Peyer's patch (tissue), 4 donors: Measurements from ENCODE around the gene RNF217.

Experiments
- POLR2A ChIP-seq, 2 donors: fragments of 450-650 bp; IDR thresholded peaks; one replicate each; pipeline ENCODE4 v1.5.1; 2017; ENCODE audit warnings: antibody characterized with exemption in 2 of 2, mild to moderate bottlenecking in 2 of 2, moderate library complexity in 2 of 2
- TF ChIP-seq, protein P1 (sequence below), 6 experiments: fragments of 450-650 bp in 4 of 6; fragments of 200-600 bp in 2 of 6; sonication (generic) in 1 of 6; IDR thresholded peaks; one replicate each; pipeline ENCODE4 v1.5.1; 2017 to 2019; ENCODE audit warnings: antibody characterized with exemption in 6 of 6, mild to moderate bottlenecking in 3 of 6, moderate library complexity in 1 of 6

- TF ChIP-seq, protein P1, sequence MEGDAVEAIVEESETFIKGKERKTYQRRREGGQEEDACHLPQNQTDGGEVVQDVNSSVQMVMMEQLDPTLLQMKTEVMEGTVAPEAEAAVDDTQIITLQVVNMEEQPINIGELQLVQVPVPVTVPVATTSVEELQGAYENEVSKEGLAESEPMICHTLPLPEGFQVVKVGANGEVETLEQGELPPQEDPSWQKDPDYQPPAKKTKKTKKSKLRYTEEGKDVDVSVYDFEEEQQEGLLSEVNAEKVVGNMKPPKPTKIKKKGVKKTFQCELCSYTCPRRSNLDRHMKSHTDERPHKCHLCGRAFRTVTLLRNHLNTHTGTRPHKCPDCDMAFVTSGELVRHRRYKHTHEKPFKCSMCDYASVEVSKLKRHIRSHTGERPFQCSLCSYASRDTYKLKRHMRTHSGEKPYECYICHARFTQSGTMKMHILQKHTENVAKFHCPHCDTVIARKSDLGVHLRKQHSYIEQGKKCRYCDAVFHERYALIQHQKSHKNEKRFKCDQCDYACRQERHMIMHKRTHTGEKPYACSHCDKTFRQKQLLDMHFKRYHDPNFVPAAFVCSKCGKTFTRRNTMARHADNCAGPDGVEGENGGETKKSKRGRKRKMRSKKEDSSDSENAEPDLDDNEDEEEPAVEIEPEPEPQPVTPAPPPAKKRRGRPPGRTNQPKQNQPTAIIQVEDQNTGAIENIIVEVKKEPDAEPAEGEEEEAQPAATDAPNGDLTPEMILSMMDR (IDR thresholded peaks at IDR 0.05) = no peak
- TF ChIP-seq POLR2A (IDR thresholded peaks at IDR 0.05) = no peak
Measured at GRCh38 chr6:125082908-125083683, 120.9 kb downstream of the RNF217 start.
